ENCODE results near the gene NDFIP1. TPM values are rescaled to one million over a fixed set of nuclear protein-coding genes. Genes with fewer than 3 reads are reported as not detected.

The NDFIP1 gene
- total RNA-seq, 1 experiment from 2014 or later = 37.8 TPM

- TF ChIP-seq YY1 (IDR thresholded peaks at IDR 0.05; ENCODE audit: extremely low read depth, insufficient replicate concordance, low read depth, low read length) (no peak), EGR1 (IDR thresholded peaks at IDR 0.05; ENCODE audit: low read depth) (no peak), EZH2phosphoT487 (IDR thresholded peaks at IDR 0.05; ENCODE audit: borderline replicate concordance) (no peak), SRF (IDR thresholded peaks at IDR 0.05; ENCODE audit: low read depth) (no peak), JUND (IDR thresholded peaks at IDR 0.05) (no peak), ZBTB33 (IDR thresholded peaks at IDR 0.05; ENCODE audit: extremely low read depth, insufficient replicate concordance, low read length) (no peak), CEBPB (IDR thresholded peaks at IDR 0.05; ENCODE audit: low read depth) (no peak), RAD21 (IDR thresholded peaks at IDR 0.05; ENCODE audit: low read depth) (no peak), POLR2AphosphoS5 (IDR thresholded peaks at IDR 0.05; ENCODE audit: low read depth, low read length) (no peak), FOSL1 (IDR thresholded peaks at IDR 0.05; ENCODE audit: low read depth) (no peak), ELF1 (IDR thresholded peaks at IDR 0.05; ENCODE audit: borderline replicate concordance, low read depth) (no peak), SP1 (IDR thresholded peaks at IDR 0.05; ENCODE audit: low read depth) (no peak)
- TF ChIP-seq, protein P1, sequence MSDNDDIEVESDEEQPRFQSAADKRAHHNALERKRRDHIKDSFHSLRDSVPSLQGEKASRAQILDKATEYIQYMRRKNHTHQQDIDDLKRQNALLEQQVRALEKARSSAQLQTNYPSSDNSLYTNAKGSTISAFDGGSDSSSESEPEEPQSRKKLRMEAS (IDR thresholded peaks at IDR 0.05) = no peak
These were observed 11.8 kb downstream of the NDFIP1 start (continued) for GRCh38 chr5:142120247-142120935.

DNA sequence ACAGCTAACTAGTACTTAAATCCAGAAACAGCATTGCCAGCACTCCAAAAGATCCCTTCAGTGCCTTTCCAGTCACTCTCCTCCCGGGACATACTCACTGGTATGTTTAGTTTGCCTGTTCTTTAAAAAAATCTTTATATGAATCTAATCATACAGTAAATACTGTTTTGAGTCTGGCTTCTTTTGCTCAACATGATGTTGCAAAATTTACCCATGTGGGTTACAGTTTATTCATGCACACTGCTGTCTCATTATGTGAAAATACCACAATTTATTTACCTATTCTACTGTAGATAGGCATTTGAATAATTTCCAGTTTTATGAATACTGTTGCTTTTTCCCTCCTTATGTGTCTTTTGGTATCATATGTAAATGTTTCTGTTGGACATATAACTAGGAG is 13.5 kb downstream of the NDFIP1 start:
- Histone ChIP-seq H3K9me3 (ENCODE audit: control insufficient read depth in 1 of 2, insufficient read depth in 1 of 2, low read depth in 1 of 2, low read length in 2 of 2) (no peaks in the 10 kb centered on the region), H2AFZ (ENCODE audit: low read depth, low read length, poor library complexity, severe bottlenecking) (no peak overlapping the region), H3K27ac (ENCODE audit: low read depth, low read length) (no peak overlapping the region), H3K79me2 (ENCODE audit: insufficient read depth, low read length) (peaks cover 98% of the 10 kb centered on the region), H3K4me2 (ENCODE audit: low read length) (no peak overlapping the region), H3K9me2 (ENCODE audit: insufficient read depth) (no peaks in the 10 kb centered on the region), H3K9ac (ENCODE audit: low read length) (no peak overlapping the region), H3K27me3 (ENCODE audit: insufficient read depth, low read length) (no peaks in the 10 kb centered on the region), H3K36me3 (ENCODE audit: control insufficient read depth in 1 of 2, insufficient read depth in 2 of 2, low read length in 2 of 2) (peaks cover 0 to 4% of the 10 kb centered on the region in 2 experiments; a peak in 1 of 4 replicates), H4K20me1 (ENCODE audit: insufficient read depth) (peaks cover 4% of the 10 kb centered on the region), H3K4me1 (ENCODE audit: control insufficient read depth in 1 of 2, insufficient read depth in 2 of 2, low read length in 2 of 2) (no peaks in the 10 kb centered on the region), H3K4me3 (replicated peaks in 1 of 2; ENCODE audit: low read depth in 1 of 2, low read length in 2 of 2) (no peak overlapping the region)
- ChIA-PET POLR2A (no interaction called here), CTCF (no interaction called here), RAD21 (ENCODE audit: low non-redundant PET in 1 of 2, low total read pairs in 2 of 2, uncharacterized antibody in 2 of 2, unreplicated experiment in 2 of 2) (no interaction called here)
- BruUV-seq (replicated peaks) = no TSS peak
- ATAC-seq (no peak), DNase-seq (ENCODE audit: low read depth, low spot score) (no peak)
- TF ChIP-seq YY1 (IDR thresholded peaks at IDR 0.05; ENCODE audit: extremely low read depth, insufficient replicate concordance, low read depth, low read length) (no peak), EZH2phosphoT487 (IDR thresholded peaks at IDR 0.05; ENCODE audit: borderline replicate concordance) (no peak), POLR2A (IDR thresholded peaks at IDR 0.05; ENCODE audit: borderline replicate concordance, extremely low read depth, insufficient read depth, insufficient read length) (no peak), ELF1 (IDR thresholded peaks at IDR 0.05; ENCODE audit: borderline replicate concordance, low read depth) (no peak), CEBPB (IDR thresholded peaks at IDR 0.05; ENCODE audit: low read depth) (no peak), EZH2 (IDR thresholded peaks at IDR 0.05) (no peak), EGR1 (IDR thresholded peaks at IDR 0.05; ENCODE audit: low read depth) (no peak), RAD21 (IDR thresholded peaks at IDR 0.05; ENCODE audit: low read depth) (no peak), ATF3 (IDR thresholded peaks at IDR 0.05) (no peak), CBX3 (IDR thresholded peaks at IDR 0.05; ENCODE audit: low read depth) (no peak)
- TF ChIP-seq, protein P2, sequence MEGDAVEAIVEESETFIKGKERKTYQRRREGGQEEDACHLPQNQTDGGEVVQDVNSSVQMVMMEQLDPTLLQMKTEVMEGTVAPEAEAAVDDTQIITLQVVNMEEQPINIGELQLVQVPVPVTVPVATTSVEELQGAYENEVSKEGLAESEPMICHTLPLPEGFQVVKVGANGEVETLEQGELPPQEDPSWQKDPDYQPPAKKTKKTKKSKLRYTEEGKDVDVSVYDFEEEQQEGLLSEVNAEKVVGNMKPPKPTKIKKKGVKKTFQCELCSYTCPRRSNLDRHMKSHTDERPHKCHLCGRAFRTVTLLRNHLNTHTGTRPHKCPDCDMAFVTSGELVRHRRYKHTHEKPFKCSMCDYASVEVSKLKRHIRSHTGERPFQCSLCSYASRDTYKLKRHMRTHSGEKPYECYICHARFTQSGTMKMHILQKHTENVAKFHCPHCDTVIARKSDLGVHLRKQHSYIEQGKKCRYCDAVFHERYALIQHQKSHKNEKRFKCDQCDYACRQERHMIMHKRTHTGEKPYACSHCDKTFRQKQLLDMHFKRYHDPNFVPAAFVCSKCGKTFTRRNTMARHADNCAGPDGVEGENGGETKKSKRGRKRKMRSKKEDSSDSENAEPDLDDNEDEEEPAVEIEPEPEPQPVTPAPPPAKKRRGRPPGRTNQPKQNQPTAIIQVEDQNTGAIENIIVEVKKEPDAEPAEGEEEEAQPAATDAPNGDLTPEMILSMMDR (IDR thresholded peaks at IDR 0.05 in 2 of 3, conservative IDR thresholded peaks at IDR 0.05 in 1 of 3; ENCODE audit: borderline replicate concordance in 1 of 3, insufficient read depth in 1 of 3, low read depth in 2 of 3, low read length in 2 of 3) = no peak
- TF ChIP-seq, protein P1 (IDR thresholded peaks at IDR 0.05) = no peak
- intact Hi-C loops (cut with micrococcal nuclease) = no loop called here

All from HCT116 (cell line).